Neuron (in vitro differentiated cells): ENCODE data around the gene SRMS.

Experiments
- H2AFZ ChIP-seq: one replicate; pipeline ENCODE4 v1.6.1; 2013; ENCODE audit warnings: low read depth, mild to moderate bottlenecking, inconsistent platforms, low read length, moderate library complexity
- H3K27me3 ChIP-seq: one replicate; pipeline ENCODE4 v1.6.1; 2013; ENCODE audit warnings: low read length; ENCODE audit not compliant: insufficient read depth
- H3K36me3 ChIP-seq: one replicate; pipeline ENCODE4 v1.6.1; 2013; ENCODE audit warnings: low read length; ENCODE audit not compliant: insufficient read depth
- H3K4me1 ChIP-seq: one replicate; pipeline ENCODE4 v1.6.1; 2013; ENCODE audit warnings: low read length; ENCODE audit not compliant: insufficient read depth
- H3K4me3 ChIP-seq: 2 replicates; pipeline ENCODE4 v1.5.1; 2013; ENCODE audit warnings: mild to moderate bottlenecking, low read length, moderate library complexity
- H3K9me3 ChIP-seq: one replicate; pipeline ENCODE4 v1.6.1; 2013; ENCODE audit warnings: low read length

Gene SRMS

DNA sequence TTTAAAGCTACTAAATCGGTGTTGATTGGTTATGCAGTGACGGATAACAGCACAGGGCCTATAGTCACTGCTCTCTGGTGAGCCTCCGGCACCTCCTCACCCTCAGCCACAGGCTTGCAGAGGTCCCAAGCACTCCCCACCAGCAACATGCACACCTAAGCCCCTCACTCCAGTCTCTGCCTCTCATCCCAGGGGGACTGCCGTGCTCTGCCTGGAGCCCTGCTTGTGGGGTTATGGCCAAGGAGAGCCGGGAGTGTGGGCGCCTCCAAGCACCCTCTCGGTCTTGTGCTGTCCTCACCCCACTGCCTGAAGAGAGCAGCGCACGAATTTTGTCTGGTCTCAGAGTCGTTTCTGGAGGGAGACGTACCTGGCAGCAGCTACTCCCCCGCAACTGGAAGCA, 41.8 kb downstream of the SRMS start:
- Histone ChIP-seq H3K4me3 (no peak overlapping the region), H3K9me3 (peaks cover 12% of the 10 kb centered on the region), H3K4me1 (peaks cover 21% of the 10 kb centered on the region), H3K27me3 (no peaks in the 10 kb centered on the region), H3K36me3 (no peaks in the 10 kb centered on the region), H2AFZ (no peak overlapping the region)

DNA sequence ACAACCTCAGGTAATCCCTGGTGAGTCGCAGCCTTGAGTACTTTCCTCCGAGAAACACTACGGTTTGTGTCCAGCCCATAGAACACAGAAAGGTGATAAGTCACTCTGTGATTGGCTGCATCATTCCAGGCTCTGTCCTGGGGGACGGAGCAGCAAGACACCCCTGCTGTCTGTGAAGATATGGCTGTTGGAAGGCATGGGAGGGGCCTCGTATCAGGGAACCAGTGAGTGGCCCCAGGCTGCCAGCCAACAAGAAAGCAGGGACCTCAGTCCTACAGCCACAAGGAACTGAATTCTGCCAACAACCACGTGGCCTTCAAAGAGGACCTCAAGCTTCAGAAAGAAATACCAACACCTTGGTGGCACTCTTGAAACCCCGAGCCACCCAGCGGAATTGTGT, 42.3 kb downstream of the SRMS start:
- Histone ChIP-seq H3K36me3 (no peaks in the 10 kb centered on the region), H3K9me3 (peaks cover 12% of the 10 kb centered on the region), H3K4me1 (peaks cover 21% of the 10 kb centered on the region), H3K4me3 (no peak overlapping the region), H3K27me3 (no peaks in the 10 kb centered on the region), H2AFZ (no peak overlapping the region)

DNA sequence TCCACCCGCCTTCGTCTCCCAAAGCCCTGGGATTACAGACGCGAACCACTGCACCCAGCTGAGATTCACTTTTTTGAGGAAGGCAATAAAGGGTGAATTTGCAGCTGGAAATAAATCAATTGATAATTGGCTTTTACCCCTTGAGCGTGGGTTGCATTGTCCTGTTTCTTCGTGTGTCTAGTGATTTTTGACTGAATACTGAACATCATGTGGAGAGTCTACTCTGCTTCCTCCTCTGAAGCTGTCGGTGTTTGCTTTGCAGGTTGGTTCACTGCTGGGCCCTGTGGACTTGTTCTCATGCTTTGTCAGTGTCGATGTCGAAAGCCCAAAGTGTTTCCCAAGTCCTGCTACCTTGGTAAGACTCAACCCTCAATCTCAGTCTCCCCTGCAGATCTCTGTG, 42.9 kb downstream of the SRMS start:
- no peak overlapping the region for H2AFZ ChIP-seq
- H3K4me1 ChIP-seq = peaks cover 21% of the 10 kb centered on the region
- H3K36me3 ChIP-seq = no peaks in the 10 kb centered on the region
- no peaks in the 10 kb centered on the region for H3K27me3 ChIP-seq
- H3K9me3 ChIP-seq = peaks cover 12% of the 10 kb centered on the region
- no peak overlapping the region for H3K4me3 ChIP-seq

DNA sequence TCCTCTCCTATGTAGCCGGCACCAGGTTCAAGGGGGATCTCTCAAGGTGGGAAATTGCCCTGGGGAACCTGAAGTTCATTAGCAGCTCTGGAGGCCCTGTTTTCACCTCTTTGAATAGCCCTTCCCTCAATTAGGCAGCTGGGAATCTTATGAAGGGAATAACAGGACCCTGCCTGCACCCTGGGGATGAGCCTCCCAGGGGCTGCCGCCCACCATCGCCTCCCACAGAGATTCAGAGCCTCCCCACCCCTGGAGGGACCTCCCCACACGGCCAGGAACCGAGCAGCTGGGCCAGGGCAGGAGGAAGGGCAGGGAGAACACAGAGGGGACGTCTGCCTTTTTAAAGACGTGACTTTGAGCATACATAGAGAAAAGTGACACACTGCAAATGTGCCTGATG, 44.0 kb downstream of the SRMS start:
- H3K4me1 ChIP-seq = peaks cover 25% of the 10 kb centered on the region
- H2AFZ ChIP-seq = no peak overlapping the region
- H3K27me3 ChIP-seq = no peaks in the 10 kb centered on the region
- peaks cover 12% of the 10 kb centered on the region for H3K9me3 ChIP-seq
- no peaks in the 10 kb centered on the region for H3K36me3 ChIP-seq
- no peak overlapping the region for H3K4me3 ChIP-seq

DNA sequence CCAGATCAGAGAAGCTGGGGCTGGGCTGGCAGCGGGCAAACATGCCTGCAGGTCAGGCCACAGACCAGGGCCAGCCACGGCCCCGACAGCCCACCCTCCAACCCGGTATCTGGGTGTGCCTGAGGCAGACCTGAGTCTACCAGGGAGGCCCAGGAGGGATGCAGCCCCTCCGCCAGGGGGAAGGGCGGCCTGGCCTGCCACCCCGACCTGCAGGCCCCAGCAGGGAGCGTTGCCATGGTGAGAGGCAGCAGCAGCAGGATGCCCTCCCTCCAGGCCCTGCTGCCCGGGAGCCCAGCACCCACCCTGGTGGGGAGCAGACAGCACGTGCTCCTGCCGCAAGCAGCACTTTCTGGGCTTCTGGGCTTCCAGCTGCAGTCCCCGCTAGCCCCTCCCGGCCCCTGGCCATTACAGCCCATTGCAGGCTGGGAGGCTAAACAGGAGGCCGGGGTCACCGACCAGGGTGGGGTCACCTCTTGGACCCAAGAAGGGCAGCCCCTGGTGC, 44.8 kb downstream of the SRMS start:
- no peaks in the 10 kb centered on the region for H3K36me3 ChIP-seq
- peaks cover 12% of the 10 kb centered on the region for H3K9me3 ChIP-seq
- H2AFZ ChIP-seq = no peak overlapping the region
- peaks cover 31% of the 10 kb centered on the region for H3K4me1 ChIP-seq
- H3K4me3 ChIP-seq = no peak overlapping the region
- H3K27me3 ChIP-seq = peaks cover 5% of the 10 kb centered on the region

DNA sequence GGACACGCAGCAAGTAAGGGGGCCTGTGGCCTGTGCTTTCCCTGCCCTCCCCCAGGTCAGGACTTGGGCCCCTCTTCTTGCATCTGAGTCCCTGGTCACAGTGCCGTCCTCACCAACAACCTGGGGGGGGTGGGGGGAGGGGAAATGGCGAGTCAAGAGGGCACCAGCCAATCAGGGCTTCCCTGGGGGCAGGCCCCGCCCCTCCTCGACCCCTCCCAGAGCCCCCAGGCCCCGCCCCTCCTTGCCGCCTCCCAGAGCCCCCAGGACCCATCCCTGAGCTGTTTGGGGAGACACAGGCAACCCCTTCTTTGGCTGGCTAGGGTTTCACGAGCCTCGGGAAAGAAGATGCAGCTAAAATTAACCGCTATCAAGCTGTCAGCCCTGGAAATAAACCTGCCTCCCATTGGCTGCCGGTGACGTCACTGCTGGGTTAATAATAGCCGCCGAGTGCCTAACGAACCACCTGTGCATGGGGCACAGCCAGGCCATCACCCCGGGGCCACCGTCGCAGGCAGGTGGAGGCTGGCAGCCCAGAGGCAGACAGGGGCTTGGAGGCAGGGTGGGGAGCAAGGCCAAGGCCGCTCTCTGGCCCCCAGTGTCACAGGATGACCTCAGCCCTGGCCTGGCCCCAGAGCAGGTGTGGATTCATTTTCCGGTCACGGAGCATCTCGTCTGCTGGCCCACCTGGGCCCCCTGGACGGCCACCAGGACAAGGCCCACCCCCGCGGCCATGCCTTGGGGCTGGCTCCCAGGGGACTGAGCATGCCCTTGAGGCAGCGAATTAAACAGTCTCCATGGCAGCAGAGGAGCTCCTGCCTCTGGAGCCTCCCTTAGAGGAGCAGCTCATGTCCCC, 45.5 kb downstream of the SRMS start:
- H3K27me3 ChIP-seq = peaks cover 10% of the 10 kb centered on the region
- H3K4me3 ChIP-seq = no peak overlapping the region
- H3K9me3 ChIP-seq = peaks cover 8% of the 10 kb centered on the region
- H3K36me3 ChIP-seq = no peaks in the 10 kb centered on the region
- no peak overlapping the region for H2AFZ ChIP-seq
- peaks cover 31% of the 10 kb centered on the region for H3K4me1 ChIP-seq

DNA sequence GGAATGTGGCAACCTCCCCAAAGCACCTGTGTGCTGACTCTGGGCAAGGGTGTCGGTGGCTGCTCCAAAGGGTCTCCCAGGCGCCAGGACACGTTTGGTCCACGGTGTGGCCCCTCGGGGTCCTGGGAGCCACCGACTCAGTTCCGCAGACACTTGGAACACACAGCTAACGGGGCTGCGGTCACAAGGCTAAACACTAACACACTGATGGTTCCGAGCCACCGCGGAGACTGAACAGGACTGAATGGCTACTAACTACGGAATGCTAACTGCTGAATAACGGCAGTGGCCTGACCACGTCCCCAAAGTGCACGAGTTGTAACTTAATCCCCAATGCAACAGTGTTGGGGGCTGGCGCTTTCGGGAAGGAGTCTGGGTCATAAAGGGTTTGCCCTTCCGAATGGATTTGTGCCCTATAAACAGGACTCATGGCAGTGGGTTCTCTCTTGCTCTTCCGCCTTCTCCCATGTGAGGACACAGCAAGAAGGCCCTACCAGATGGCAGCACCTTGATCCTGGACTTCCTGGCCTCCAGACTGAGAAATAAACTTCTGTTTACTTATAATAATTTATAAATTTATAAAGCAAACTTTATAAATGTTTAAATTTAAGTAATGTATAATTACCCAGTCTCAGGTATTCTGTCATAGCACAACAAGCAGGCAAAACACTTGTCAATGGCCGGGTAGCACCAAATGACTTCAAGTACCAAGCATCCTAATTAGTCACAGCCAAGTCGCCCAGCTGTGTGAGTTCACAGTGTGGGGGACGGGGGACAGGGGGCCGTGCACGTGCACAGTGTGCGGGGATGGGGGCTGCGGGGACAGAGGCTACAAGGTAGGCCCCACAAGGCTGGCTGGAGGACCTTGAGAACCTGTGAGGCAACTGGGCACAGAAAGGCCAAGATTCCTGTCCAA, 46.4 kb downstream of the SRMS start:
- H3K4me3 ChIP-seq = no peak overlapping the region
- H3K27me3 ChIP-seq = peaks cover 10% of the 10 kb centered on the region
- H3K36me3 ChIP-seq = no peaks in the 10 kb centered on the region
- peaks cover 8% of the 10 kb centered on the region for H3K9me3 ChIP-seq
- H2AFZ ChIP-seq = no peak overlapping the region
- peaks cover 31% of the 10 kb centered on the region for H3K4me1 ChIP-seq

DNA sequence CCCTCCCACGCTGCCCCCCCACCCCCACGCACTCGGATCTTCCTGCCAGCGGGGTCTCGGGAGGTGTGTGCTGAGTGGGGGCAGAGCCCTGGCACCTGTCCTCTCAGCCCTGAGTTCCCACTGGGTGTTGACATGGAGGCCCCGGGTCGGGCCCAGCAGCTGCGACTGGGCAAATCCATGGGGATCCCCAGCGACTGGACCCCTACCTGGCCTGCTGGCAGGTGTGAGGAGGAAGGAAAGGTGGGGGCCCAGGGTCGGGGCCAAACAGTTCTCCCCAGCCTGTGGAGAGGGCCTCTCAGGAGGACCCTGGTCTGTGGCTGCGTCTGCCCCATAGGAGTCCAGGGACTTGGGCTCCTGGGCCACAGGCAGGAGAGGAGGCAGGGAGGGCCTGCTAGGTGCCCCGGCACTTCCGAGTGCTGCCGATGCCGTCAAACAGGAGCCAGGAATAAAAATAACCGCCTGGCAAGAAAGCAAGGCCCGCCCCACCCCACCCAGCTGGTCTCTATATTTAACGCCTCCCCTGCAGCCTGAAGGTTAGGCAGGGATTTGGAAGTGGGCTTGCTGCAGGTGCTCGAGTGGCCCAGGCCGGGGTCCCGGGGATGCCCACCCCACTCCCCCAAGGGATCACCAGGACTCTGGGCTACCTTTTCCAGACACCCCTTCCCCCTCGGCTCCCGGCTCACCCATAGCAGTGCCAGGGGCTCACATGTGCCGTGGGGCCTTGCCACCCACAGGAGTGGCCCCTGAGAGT, 47.2 kb downstream of the SRMS start:
- peaks cover 31% of the 10 kb centered on the region for H3K4me1 ChIP-seq

DNA sequence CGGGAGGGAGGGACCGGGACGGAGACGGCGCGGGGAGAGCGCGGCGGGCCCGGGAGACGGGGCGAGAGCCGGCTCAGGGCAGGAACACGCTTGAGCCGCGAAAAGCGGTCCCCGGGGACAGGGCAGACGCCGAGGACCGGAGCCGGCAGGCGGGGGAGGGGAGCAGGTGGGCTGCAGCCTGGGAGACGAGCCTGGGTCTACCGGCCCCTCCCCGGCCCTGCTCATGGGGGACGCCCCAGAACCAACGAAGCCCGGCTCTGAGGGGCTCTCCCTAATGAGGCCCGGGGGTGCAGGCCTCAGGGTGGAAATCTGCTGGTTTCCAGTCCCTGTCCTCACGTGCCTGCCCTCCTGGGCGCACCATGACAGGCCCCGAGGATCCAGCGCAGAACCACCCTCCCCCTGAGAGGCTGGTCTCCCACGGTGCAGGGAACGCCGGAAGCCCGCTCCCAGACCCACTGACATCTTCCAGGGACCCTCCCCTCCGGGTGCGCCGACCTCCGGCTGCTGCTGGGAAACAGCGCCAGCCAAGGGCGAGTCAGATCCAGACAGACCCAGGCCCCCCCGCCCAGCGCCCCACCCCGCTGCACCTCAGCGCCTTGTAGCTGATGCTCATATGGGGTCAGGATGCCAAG, 48.1 kb downstream of the SRMS start:
- Histone ChIP-seq H3K4me1 (peaks cover 31% of the 10 kb centered on the region), H3K9me3 (no peaks in the 10 kb centered on the region), H2AFZ (no peak overlapping the region), H3K36me3 (no peaks in the 10 kb centered on the region), H3K27me3 (peaks cover 10% of the 10 kb centered on the region), H3K4me3 (peak overlapping the region; percentile 24)

More for the DNA sequence above, 47.2 kb downstream of the SRMS start:
- H3K36me3 ChIP-seq = no peaks in the 10 kb centered on the region
- H3K4me3 ChIP-seq = no peak overlapping the region
- H3K27me3 ChIP-seq = peaks cover 10% of the 10 kb centered on the region
- H2AFZ ChIP-seq = no peak overlapping the region
- peaks cover 3% of the 10 kb centered on the region for H3K9me3 ChIP-seq

DNA sequence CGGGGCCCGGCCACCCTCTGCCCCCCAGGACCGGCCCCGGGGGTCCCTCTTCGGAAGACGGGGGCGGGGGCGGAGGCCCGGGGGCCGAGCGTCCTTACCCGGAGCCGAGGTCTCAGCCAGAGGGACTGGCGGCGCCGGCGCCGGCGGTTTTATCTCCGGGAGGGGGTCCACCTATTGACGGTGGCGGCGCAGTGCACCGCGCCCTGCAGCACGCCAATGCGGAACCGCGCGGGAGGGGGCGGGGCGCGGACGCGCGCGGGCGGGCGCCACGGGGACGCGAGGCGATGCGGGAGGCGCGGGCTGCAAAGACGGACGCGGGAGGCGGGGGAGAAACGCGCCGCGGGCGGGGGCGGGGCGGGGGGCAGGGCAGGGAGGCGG, 48.6 kb downstream of the SRMS start, which contains the start of gene EEF1A2:
Gene EEF1A2, minus strand, starts transcription at position 124 of the 378 bp plus-strand sequence. CDS start 1,320 bp downstream, outside the sequence.
- Histone ChIP-seq H3K27me3 (peaks cover 10% of the 10 kb centered on the region), H3K4me1 (peaks cover 29% of the 10 kb centered on the region), H3K36me3 (no peaks in the 10 kb centered on the region), H3K9me3 (no peaks in the 10 kb centered on the region), H2AFZ (no peak within 1 kb of the TSS), H3K4me3 (peak within 1 kb of the TSS; percentile 30)

DNA sequence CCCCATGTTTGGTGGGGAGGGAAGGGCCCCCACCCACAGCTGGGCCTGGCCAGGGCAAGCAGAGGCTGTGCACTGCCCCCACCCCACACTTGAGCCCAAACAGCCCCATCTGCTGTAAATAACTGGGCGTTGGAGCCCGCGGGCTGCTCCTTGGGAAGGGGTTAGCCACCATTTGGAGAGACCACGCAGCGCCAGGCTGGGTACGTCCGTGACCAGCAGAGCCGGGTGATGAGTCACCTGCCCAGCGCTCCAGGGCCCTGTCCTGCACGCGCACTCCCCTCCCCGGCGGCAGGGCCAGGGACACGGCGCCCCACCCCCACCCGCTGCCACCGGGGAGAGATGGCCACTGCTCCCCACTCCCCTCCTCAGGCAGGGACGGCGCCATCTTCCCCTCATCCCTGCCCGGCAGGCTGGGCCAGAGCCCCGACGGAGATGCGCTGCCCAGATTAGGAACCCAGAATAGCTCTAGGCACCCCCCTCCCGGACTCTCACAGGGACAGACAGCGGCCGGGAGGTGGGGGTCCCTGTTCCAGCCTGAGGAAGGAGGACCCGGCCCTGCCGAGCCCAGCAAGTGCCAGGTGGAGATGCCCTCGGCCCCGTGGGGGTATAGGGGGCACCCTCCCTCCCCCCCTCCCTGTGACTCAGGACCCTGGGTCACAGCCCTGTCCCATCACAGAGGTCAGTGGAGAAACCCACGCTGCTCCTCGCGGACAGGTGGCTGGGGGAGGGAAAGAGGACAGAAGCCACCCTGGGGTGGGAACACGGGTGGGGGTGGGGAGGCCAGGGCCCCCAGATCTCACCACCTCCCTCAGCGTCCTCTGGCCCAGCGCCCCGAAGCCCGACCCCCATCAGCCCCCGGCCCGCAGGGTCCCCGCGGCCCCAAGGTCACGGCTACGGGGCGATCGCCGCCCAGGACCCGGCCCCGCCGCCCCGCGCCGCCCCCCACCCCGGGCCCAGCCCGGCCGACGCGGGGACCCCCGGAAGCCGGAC, 49.3 kb downstream of the SRMS start:
- no peak overlapping the region for H2AFZ ChIP-seq
- no peaks in the 10 kb centered on the region for H3K36me3 ChIP-seq
- peaks cover 23% of the 10 kb centered on the region for H3K4me1 ChIP-seq
- peak overlapping the region; percentile 30 for H3K4me3 ChIP-seq
- no peaks in the 10 kb centered on the region for H3K9me3 ChIP-seq
- H3K27me3 ChIP-seq = peaks cover 10% of the 10 kb centered on the region
